Ectodermal cell (in vitro differentiated cells): ENCODE data around the gene ATP2B3.

Source experiments
- H3K27ac ChIP-seq: 2 replicates; pipeline ENCODE4 v1.7.0; 2013; ENCODE audit warnings: mild to moderate bottlenecking, low read depth, low read length; ENCODE audit not compliant: insufficient read depth, poor library complexity, severe bottlenecking
- H3K27me3 ChIP-seq: 2 replicates; pipeline ENCODE4 v1.7.0; 2013; ENCODE audit warnings: mild to moderate bottlenecking, low read length; ENCODE audit not compliant: insufficient read depth, control insufficient read depth, poor library complexity, severe bottlenecking
- H3K36me3 ChIP-seq: one replicate; pipeline ENCODE4 v1.7.0; 2013; ENCODE audit warnings: low read length; ENCODE audit not compliant: control insufficient read depth, insufficient read depth
- H3K4me1 ChIP-seq: one replicate; pipeline ENCODE4 v1.7.0; 2013; ENCODE audit warnings: low read length; ENCODE audit not compliant: control insufficient read depth, insufficient read depth
- H3K4me3 ChIP-seq: 2 replicates; pipeline ENCODE4 v1.7.0; 2013; ENCODE audit warnings: low read depth, low read length, control low read depth; ENCODE audit not compliant: insufficient read depth
- H3K9me3 ChIP-seq: 2 replicates; pipeline ENCODE4 v1.7.0; 2013; ENCODE audit warnings: mild to moderate bottlenecking, low read length, moderate library complexity; ENCODE audit not compliant: control insufficient read depth
- WGBS, 2 experiments: methylation state at CpG; one replicate each; pipeline ENCODE4 v1.1.7; 2013; ENCODE audit warnings: missing lambda C conversion rate in 2 of 2; 5-methylcytosine and 5-hydroxymethylcytosine counted together

The ATP2B3 gene

DNA sequence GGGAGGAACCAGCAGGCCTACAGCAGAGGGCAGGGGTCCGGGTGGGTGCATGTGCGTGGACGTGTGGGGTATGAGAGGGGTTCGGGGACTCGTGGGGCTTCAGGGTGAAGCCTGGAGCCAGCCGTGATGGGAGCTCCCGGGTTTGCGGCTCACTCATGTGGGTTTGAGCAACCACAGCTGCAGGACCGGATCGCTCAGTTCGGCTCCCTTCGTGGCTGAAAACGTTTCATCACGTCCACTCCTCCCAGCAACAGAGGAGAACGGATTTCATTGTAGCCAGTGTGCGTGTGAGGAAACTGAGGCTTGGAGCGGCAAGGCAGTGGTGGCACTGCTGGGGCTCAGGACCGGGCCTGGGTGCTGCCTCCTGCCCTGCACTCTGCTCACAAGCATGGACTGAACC lies 12.1 kb upstream of the ATP2B3 start:
- Histone ChIP-seq H3K27me3 (no peaks in the 10 kb centered on the region), H3K4me3 (no peak overlapping the region), H3K4me1 (no peaks in the 10 kb centered on the region), H3K27ac (no peak overlapping the region), H3K36me3 (no peaks in the 10 kb centered on the region), H3K9me3 (no peaks in the 10 kb centered on the region)
- 94 to 95% methylated on average over 18 of the region's 18 CpGs for WGBS, 2 experiments

- Histone ChIP-seq H3K4me1 (no peaks in the 10 kb centered on the region), H3K36me3 (no peaks in the 10 kb centered on the region), H3K4me3 (no peak overlapping the region), H3K27ac (no peak overlapping the region), H3K9me3 (no peaks in the 10 kb centered on the region), H3K27me3 (no peaks in the 10 kb centered on the region)
- 21 to 23% methylated on average over 18 to 19 of the region's 19 CpGs for WGBS, 2 experiments
Observed at GRCh38 chrX:153507484-153508178, 9.8 kb upstream of the ATP2B3 start.

- no peaks in the 10 kb centered on the region for H3K4me1 ChIP-seq
- H3K27me3 ChIP-seq: no peaks in the 10 kb centered on the region
- no peak overlapping the region for H3K27ac ChIP-seq
- no peak overlapping the region for H3K4me3 ChIP-seq
- H3K36me3 ChIP-seq: no peaks in the 10 kb centered on the region
- no peaks in the 10 kb centered on the region for H3K9me3 ChIP-seq
- 90 to 95% methylated on average over 14 of the region's 14 CpGs for WGBS, 2 experiments
Observed at GRCh38 chrX:153509592-153509991, 7.8 kb upstream of the ATP2B3 start.

DNA sequence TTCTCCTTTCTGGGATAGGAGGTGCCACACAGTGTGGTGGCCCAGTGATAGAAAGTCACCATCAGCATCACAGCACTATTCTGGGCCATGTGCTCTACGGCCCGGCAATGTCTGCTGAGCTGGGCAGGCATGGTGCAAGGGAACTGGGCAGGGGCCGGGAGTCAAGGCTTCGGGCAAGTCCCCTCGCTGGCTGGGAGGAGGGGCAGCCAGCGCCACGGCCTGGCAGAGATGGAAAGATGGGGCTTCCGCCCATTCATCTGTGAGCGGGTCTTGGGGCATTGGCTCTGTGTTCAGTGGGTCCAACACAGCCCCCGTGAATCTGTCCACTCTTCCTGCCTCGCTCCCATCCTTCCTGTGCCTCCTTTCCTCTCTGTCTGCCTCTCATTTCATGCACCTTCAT lies 7.1 kb upstream of the ATP2B3 start:
- 90 to 92% methylated on average over 11 of the region's 11 CpGs for WGBS, 2 experiments
- Histone ChIP-seq H3K27me3 (no peaks in the 10 kb centered on the region), H3K4me1 (no peaks in the 10 kb centered on the region), H3K27ac (no peak overlapping the region), H3K36me3 (no peaks in the 10 kb centered on the region), H3K9me3 (no peaks in the 10 kb centered on the region), H3K4me3 (no peak overlapping the region)

- Histone ChIP-seq H3K27me3 (peaks cover 13% of the 10 kb centered on the region), H3K27ac (no peak overlapping the region), H3K36me3 (no peaks in the 10 kb centered on the region), H3K9me3 (no peaks in the 10 kb centered on the region), H3K4me1 (no peaks in the 10 kb centered on the region), H3K4me3 (no peak overlapping the region)
- 85 to 89% methylated on average over 17 of the region's 17 CpGs for WGBS, 2 experiments
Observed at GRCh38 chrX:153511784-153512500, 5.5 kb upstream of the ATP2B3 start.

GRCh38 chrX:153512501-153512893 lies 4.9 kb upstream of the ATP2B3 start:
- 59 to 62% methylated on average over 3 of the region's 3 CpGs for WGBS, 2 experiments

GRCh38 chrX:153513265-153513664 lies 4.2 kb upstream of the ATP2B3 start:
- H3K9me3 ChIP-seq: no peaks in the 10 kb centered on the region
- no peak overlapping the region for H3K4me3 ChIP-seq
- 72 to 75% methylated on average over 5 of the region's 5 CpGs for WGBS, 2 experiments
- H3K27ac ChIP-seq: no peak overlapping the region
- no peaks in the 10 kb centered on the region for H3K4me1 ChIP-seq
- H3K27me3 ChIP-seq: peaks cover 27% of the 10 kb centered on the region
- H3K36me3 ChIP-seq: no peaks in the 10 kb centered on the region

More at GRCh38 chrX:153512501-153512893, 4.9 kb upstream of the ATP2B3 start:
- no peaks in the 10 kb centered on the region for H3K4me1 ChIP-seq
- H3K9me3 ChIP-seq: no peaks in the 10 kb centered on the region
- H3K4me3 ChIP-seq: no peak overlapping the region
- H3K27me3 ChIP-seq: peaks cover 19% of the 10 kb centered on the region
- no peak overlapping the region for H3K27ac ChIP-seq
- no peaks in the 10 kb centered on the region for H3K36me3 ChIP-seq

- Histone ChIP-seq H3K9me3 (no peaks in the 10 kb centered on the region), H3K4me1 (no peaks in the 10 kb centered on the region), H3K27me3 (peaks cover 37% of the 10 kb centered on the region), H3K36me3 (no peaks in the 10 kb centered on the region), H3K4me3 (no peak overlapping the region), H3K27ac (no peak overlapping the region)
- 90 to 94% methylated on average over 9 of the region's 9 CpGs for WGBS, 2 experiments
Observed at GRCh38 chrX:153514259-153514658, 3.2 kb upstream of the ATP2B3 start.

DNA sequence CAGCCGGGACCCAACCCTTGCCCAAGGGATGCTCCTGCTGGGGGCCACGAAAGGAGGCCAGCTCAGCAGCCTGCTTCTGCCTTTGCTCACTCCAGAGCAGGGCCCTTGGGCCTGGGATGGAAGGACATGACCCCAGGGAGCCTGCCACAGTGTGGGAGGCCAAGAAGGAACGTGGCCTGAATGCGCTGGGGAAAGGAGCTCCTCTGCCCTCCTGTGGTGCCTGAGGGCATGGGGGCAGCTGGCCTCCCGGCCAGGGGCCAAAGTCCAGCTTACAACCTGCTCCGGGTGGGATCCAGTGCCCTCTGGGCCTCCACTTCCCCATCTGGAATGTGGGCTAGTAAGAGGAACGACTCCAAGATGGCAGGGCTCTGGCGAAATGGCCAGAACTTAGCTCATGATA lies 2.0 kb upstream of the ATP2B3 start:
- Histone ChIP-seq H3K9me3 (no peaks in the 10 kb centered on the region), H3K4me1 (no peaks in the 10 kb centered on the region), H3K27ac (no peak overlapping the region), H3K36me3 (no peaks in the 10 kb centered on the region), H3K27me3 (peaks cover 43% of the 10 kb centered on the region), H3K4me3 (no peak overlapping the region)
- WGBS, 2 experiments: 84 to 88% methylated on average over 8 of the region's 8 CpGs

DNA sequence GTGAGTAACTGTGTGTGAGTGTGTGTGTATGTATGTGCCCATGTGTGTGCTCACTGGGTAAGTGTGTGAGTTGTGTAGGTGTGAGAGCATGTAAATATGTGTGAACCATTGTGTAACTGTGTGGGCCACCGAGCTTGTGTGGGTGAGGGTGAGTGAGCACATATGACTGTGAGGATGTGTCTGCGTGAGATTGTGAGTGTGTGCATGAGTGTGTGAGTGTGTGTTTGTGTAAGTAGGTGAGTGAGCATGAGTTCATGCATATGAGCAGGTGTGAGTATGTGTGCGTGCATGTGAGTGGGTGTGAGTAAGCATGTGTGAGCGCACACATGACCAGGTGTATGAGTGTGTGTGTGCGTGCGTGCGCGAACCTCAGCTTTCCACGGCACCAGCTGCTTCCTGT lies 1.4 kb upstream of the ATP2B3 start:
- H3K27me3 ChIP-seq: peaks cover 43% of the 10 kb centered on the region
- 93 to 97% methylated on average over 9 of the region's 9 CpGs for WGBS, 2 experiments
- no peak overlapping the region for H3K4me3 ChIP-seq
- no peaks in the 10 kb centered on the region for H3K9me3 ChIP-seq
- no peaks in the 10 kb centered on the region for H3K36me3 ChIP-seq
- H3K4me1 ChIP-seq: no peaks in the 10 kb centered on the region
- H3K27ac ChIP-seq: no peak overlapping the region
